SK-N-SH (cell line): ENCODE measurements around the gene MEGF6.

ENCODE experiments used
- CTCF ChIP-seq: fragments of 200-600 bp; sonication (generic); IDR thresholded peaks from 2 replicates; pipeline ENCODE4 v1.6.1; 2017; ENCODE audit warnings: antibody characterized with exemption, mild to moderate bottlenecking, moderate library complexity
- ELF1 ChIP-seq: IDR thresholded peaks from 2 replicates; pipeline ENCODE4 v1.4.0; 2012
- MAX ChIP-seq: IDR thresholded peaks from 2 replicates; pipeline ENCODE4 v1.4.0; 2012; ENCODE audit warnings: low read depth
- MEF2A ChIP-seq: IDR thresholded peaks from 2 replicates; pipeline ENCODE4 v1.4.0; 2012; ENCODE audit warnings: low read depth, borderline replicate concordance
- MXI1 ChIP-seq: IDR thresholded peaks from 2 replicates; pipeline ENCODE4 v1.6.1; 2012; ENCODE audit warnings: mild to moderate bottlenecking, low read depth, low read length, improper control_type of control experiment
- NRF1 ChIP-seq: IDR thresholded peaks from 2 replicates; pipeline ENCODE4 v1.6.1; 2012; ENCODE audit warnings: low read depth, mild to moderate bottlenecking, low read length
- PBX3 ChIP-seq: IDR thresholded peaks from 2 replicates; pipeline ENCODE4; 2012
- TEAD4 ChIP-seq: IDR thresholded peaks from 2 replicates; pipeline ENCODE4 v1.4.0; 2012; ENCODE audit warnings: mild to moderate bottlenecking, borderline replicate concordance; ENCODE audit not compliant: insufficient read depth
- USF1 ChIP-seq: IDR thresholded peaks from 2 replicates; pipeline ENCODE4 v1.4.0; 2012; ENCODE audit warnings: low read depth, borderline replicate concordance
- USF2 ChIP-seq: fragments of 150-350 bp; IDR thresholded peaks from 2 replicates; pipeline ENCODE4 v1.6.1; 2017; ENCODE audit warnings: antibody characterized with exemption, low read length, low read depth, borderline replicate concordance
- YY1 ChIP-seq: IDR thresholded peaks from 2 replicates; pipeline ENCODE4 v1.4.0; 2012; ENCODE audit warnings: low read depth, mild to moderate bottlenecking

GRCh38 chr1:3474016-3474415, 137.3 kb downstream of the MEGF6 start:
- TF ChIP-seq CTCF (no peak), NRF1 (no peak), ELF1 (no peak), MXI1 (no peak), YY1 (no peak), MAX (no peak), PBX3 (no peak), MEF2A (no peak), USF2 (no peak), USF1 (no peak), TEAD4 (no peak)
